ENCODE data around the gene ARHGEF7.

ARHGEF7 gene

DNA sequence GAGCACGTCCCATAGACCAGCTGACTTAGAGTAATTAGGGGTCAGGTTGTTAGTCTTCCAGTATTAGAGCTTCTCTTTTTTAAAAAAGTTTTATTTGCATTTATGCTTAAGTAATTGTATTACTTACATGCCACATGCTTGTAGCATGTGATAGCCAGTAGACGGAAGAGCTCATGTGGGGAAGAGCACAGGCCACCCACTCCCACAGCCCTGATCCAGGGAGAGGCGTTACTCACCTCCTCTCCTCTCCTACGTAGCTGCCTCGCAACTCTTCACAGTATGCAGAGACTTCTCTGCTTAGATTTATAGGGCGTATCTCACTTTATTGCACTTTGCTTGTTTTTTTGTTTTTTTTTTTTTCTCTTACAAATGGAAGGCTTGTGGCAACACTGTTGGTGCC lies 110.1 kb downstream of the ARHGEF7 start:
- DNase-seq (ENCODE audit: low read depth): no peak

DNA sequence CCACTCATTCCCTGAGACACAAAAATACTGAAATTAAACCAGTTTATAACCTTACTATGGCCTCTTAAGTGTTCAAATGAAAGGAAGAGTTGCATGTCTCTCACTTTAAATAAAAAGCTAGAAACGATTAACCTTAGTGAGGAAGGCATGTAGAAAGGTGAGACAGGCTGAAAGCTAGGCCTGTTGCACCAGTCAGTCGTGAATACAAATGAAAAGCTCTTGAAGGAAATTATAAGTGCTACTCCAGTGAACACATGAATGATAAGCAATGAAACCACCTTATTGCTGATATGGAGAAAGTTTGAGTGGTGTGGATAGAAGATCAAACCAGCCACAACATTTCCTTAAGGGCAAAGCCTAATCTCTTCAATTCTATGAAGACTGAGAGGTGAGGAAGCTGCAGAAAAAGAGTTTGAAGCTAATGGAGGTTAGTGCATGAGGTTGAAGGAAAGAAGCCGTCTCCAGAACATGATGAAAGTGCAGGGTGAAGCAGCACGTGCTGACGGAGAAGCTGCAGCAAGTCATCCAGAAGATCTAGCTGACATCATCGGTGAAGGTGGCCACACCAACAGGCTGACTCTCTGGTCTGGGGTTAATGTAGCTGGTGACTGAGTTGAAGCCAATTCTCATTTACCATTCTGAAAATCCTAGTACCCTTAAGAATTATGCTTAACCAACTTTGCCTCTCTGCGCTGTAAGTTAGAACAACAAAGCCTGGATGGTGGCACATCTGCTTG lies 110.9 kb downstream of the ARHGEF7 start:
- DNase-seq (ENCODE audit: low read depth): no peak

DNA sequence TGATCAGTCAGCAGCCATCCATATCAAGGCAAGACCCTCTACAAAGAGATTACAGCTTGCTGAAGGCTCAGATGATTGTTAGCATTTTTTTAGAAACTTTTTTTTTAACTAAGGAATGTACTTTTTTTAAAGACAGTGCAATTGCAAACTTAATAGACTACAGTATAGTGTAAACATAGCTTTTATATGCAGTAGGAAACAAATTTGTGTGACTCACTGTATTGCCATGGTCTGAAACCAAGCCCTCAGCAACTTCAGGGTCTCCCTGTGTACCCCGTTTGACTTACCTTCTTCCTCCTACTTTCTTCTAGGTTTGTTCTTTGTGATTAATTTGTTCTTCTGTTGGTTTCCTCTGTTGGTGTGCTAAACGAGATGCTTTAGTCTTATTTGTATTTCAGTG lies 112.3 kb downstream of the ARHGEF7 start:
- no peak for DNase-seq (ENCODE audit: low read depth)

DNA sequence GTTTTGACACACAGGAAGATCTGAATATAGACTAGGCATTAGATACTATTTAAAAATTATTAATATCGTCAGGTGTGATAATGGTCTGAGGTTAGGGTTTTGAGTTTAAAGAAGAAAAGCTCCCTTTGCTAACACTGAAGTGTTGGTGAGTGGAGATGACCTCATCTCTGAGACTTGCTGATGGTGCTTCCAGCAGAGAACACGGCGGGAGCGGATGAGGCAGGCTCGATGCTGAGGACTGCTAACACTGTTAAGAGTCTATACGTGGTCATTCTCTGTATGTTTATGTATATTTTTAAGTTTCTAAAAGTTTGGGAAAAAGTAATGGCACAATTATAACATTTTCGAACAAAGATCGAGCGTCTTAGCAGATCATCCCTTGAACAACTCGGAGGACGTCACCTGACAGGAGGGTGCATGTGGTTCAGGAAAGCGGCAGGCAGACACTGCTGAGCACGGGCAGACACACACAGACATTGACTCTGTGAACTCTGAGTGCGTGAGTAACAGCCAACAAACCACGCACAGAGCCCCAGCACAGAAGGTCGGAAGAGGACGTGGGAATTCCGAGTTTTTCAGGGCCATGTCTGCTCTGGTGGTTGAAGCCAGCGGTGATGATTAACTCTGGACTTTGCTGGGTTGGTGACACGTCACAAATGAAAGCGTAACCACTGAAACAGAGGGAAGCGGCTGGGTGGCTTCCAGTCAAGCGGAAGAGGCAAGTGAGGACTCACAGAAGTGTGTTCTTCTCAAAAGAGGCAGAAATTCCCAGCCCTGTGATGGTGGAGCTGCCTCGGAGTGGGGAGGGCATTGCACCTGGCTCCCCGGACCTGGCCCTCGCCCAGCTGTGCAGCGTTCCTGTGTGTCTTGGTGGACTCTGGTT lies 113.4 kb downstream of the ARHGEF7 start:
- DNase-seq (ENCODE audit: low read depth): no peak

DNA sequence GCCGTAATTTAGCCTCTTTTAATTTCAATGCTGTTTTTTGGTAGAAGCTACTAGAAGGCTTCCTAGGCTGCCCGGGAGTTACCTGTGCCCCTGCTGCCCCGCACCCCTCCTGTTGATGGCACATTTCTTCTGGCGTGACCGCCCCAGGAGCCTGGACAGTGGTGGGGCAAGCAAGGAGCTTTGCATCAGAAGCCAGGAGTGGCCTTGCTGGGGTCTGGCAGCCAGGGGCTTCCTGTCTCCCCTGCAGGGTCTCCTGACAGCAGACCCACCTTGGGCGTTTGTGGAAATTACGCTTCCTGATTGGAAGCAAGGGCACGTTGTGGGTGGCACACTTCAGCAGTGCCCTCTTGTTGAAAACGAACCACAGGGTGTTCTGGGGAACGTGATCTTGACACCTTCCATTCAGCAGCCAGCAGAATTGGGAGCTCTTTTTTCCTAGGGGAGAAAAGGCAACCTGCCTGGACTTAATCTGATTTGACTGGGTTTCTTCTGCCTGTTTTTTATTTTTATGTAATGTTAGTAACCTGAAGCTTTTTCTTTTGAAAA lies 115.3 kb downstream of the ARHGEF7 start:
- DNase-seq (ENCODE audit: low read depth): no peak

DNA sequence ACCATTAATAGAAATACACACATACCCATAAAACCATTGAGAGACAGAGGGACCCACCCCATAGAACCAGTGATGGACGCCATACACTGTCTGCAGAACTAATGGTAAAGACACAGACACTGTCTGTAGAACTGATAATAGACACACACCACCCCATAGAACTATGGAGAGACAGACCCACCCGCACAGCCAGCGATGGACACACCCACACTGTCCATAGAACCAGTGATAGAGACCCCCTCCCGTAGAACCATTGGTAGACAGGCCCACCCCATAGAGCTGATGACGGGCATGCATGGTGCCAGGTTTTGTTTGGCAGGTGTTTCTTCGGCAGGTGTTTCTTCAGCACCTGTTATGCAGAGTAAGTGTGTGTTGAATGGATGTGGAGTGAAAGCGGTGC lies 117.1 kb downstream of the ARHGEF7 start:
- DNase-seq (ENCODE audit: low read depth): no peak

DNA sequence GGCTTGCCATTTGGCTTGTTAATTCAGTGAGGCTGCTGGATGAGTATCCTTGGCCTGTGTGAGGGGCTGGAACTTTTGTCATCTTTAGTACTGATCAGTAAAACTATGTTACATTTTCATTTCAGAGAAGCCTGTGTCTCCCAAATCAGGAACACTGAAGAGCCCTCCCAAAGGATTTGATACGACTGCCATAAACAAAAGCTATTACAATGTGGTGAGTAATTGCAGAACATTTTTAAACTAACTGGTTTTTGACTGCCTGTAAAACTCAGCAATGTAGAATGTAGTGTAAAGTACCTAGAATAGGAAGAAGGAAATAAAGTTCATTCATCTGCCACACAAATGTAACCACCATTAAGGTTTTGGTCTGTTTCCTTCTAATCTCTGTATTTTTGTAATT lies 118.0 kb downstream of the ARHGEF7 start:
- no peak for DNase-seq (ENCODE audit: low read depth)

DNA sequence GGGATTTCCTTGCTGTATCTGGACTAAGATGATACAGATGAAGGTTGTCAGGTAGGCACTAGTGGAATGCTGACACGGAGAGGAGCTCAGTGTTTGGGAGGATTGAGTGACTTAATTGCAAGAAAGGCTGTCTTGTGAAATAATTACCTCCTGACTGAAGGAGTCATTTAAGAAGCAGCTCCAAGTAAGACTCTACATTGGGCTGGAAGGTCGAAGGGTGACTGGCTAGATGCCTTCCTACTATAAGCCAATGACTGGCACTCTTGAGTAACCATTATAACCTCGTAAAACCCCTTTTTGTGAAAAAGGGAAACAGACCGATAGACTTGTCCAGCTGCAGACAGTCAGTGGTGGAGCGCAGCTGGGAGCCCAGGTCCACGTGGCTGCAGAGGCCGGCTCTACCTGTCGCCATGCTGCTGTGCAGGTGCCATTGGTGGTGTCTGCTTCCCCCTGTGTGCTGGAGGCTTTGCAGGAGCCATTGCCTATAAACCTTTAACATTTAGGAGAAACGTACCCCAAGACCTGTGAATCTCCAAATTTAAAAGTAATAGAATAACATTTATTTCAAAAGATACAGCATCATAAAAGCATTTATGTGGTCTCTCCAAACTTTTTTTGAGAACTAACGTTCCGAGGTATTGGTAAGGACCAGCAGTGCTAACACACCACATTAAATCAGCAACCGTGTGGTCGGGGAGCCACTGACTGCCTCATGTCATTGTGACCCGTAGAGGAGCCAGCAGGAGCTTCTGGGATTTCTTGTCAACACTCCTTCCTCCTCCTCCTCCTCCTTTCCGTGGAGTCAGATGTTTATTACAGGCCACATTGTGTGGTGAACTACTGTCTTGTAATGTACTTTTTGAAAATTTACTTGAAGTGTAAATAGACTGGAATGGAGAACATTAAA lies 124.9 kb downstream of the ARHGEF7 start:
- DNase-seq (ENCODE audit: low read depth): no peak

DNA sequence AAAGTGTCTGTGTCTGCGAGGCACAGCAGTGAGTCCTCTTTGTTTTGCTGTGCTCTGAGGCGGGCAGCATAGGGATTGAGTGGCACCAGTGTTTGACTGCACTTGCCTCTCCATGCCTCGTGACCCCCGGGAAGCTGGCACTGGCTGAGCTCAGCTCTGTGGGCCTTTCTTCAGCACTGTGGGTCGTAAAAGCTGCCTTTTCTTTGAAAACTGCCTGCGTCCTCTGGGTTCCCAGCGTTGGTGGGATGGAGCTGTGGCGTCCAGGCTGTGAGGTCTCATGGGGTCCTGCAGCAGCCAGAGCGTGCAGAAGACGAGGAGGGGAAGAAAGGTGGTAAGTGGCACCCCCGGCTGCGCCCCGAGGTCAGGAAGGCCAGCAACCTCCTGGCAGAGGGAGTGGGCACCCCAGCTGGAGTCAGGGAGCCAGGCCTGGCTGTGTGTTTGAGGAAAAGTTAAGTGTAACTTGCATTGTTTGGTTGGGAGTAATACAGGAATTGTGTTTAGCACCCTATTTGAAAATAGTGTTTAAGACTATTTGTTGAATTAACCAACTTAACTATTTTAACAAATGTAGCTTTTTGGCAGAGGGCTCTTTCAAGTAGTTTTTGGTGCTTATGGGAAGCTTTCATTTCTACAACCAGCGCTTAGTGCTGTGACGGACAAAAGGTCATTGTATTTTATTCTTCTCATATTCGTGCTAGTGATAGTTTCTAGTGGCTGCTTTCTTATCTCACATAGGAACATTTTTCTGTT lies 126.1 kb downstream of the ARHGEF7 start:
- no peak for DNase-seq (ENCODE audit: low read depth)

DNA sequence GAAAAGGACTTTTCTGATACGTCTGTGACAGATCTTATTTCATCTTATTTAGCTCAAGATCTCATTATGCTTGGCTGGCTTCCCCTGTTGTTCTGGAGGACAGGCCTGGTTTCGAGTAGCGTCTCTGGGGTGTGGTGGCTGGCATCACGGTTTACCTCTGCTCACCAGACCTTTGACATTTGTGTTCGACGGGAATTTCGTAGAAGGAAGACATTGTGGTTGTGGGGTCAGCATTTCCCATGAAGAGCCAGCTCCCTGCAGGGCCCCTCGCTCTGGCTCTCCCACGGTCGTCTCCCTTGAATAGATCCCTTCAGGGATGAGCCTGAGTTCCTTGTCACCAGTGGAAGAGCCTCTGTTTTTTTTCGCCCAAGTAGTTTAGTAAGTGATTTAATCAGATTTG lies 126.8 kb downstream of the ARHGEF7 start:
- DNase-seq (ENCODE audit: low read depth): no peak

DNA sequence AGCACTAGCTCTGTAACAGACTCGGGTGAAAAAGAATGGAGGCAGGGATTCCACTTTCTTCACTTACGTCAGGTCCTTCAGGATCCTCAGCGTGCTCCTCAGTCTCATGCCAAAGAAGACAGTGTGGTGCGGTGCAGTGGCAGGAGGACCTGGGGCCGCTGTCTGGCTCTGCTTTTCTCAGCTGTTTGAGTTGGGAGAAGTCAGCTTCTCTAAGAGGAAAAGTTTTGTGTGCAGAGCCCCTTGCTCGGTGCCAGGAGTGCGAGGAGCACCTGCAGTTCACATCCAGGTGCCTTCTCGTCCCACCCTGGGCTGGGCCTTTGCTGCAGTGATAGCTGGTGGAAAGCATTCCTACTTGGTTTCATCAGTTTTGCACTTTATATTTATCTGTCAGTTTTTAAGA lies 127.5 kb downstream of the ARHGEF7 start:
- no peak for DNase-seq (ENCODE audit: low read depth)

DNA sequence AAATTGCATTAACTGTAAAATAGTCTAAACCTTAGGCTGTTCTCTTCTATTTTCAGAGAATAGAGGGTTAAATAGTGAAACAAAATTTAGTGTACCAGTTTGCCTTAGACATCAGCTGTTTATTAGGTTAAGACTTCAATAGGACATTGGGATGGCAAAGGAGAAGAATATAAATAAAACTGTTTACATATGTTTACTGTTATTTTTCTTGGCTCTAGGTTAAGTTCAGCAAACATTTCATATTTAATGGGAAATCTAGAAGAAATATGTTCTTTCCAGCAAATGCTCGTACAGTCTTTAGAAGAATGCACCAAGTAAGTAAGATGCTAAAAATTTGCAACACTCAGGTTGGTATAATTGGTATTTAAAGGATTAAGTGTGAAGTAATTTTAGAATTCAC lies 128.9 kb downstream of the ARHGEF7 start:
- DNase-seq (ENCODE audit: low read depth): no peak

DNA sequence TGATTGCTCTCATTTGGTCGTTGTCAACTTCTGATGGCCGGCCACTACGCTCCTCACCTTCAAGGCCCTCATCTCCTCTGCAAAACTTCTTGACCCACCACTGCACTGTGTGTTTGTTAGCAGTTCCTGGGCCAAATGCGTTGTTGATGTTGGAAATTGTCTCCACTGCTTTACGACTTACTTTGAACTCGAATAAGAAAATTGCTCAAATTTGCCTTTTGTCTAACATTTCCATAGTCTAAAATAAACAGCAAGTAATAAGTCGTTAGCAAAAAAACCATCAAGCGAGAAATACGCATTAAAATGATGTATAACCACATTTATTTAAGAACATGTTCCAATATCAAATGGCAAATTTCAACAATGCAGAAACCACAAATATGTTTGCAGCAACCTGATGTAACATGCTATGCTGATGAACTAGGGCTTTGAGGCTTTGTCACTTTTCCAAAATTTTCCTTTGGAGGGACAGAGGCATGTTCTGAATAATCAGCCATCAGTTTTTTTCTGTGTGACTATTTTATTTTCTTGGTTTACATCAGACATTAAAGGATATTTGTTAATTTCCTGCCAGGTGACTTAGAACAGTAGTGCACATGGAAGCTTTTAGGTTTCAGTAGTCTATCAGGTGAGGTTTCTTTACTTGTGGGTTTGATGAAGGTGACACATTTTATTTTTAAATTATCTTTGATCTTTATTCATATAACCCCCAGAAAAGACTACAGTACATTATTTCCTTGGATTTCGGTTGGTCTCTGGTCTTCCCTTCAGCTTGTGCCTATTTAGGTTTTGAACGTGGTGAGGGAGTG lies 130.7 kb downstream of the ARHGEF7 start:
- DNase-seq (ENCODE audit: low read depth): no peak

DNA sequence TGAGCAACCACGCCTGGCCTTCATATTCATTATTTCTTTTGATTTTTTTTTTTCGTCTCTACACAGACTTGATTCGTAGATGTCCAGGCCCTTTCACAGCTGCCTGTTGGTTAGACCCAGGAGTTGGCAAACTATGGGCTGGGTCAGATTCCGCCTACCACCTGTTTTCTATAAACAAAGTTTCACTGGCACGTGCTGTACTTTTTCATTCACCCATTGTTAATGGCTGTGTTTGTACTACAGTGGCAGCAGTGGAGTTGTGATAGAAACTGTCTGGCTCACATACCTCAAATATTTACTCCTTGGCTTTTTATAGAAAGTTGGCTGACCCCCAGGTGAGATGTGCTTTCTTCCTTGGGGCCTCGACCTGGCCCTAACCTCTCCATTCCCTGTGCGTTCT lies 132.4 kb downstream of the ARHGEF7 start:
- DNase-seq (ENCODE audit: low read depth): no peak

DNA sequence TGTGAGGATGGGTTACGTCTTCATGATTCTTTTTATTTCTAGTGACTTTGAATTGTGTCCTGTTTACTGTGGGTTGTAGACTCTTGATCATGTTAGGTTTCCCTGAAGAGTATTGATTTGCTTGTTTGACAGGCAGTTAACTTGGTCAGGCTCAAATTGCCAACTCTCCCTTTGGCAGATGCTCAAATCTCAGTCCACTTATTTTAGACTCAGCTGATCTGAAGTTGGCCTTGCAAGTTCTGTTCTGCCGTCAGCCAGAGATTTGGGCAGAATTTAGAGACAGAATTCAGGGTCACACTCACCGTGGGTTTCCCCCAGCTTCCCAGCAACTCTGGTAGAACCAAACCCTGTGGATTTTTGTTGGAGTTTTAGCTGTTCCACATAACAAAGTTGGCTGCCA lies 133.7 kb downstream of the ARHGEF7 start:
- DNase-seq (ENCODE audit: low read depth): no peak

DNA sequence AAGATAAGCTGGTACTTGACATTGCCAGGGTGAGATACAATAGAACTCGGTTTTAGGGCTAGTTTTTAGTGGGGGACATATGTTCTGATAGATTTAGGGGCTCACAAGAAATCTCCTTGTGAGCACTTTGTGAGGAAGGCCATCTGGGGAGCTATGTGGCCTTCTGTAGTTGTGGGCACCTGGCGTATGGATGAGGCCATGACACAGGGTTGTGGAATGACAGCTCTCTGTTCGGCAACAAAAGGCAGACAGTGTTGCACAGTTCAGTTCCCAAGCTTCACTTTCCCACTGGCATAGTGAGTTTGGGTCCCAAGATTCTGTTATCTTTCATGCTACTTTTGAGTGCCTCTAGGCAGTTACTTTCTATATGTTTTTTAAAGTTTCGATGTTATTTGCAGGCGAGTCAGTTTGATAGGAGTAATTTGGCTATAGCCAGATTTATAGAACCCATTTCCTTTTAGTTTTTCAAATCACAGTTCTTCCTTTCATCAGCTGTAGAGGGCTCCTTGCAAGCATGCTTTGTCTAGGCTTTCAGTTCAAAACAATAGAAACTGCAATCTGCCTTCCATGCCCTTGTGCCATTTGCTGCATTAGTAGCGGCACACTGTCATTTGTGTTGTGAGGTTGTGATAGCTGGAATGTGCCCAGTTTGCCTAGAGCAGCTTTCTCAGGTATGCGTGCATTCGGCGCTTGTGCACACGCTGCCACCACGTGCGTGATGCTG lies 134.7 kb downstream of the ARHGEF7 start:
- no peak for DNase-seq (ENCODE audit: low read depth)

DNA sequence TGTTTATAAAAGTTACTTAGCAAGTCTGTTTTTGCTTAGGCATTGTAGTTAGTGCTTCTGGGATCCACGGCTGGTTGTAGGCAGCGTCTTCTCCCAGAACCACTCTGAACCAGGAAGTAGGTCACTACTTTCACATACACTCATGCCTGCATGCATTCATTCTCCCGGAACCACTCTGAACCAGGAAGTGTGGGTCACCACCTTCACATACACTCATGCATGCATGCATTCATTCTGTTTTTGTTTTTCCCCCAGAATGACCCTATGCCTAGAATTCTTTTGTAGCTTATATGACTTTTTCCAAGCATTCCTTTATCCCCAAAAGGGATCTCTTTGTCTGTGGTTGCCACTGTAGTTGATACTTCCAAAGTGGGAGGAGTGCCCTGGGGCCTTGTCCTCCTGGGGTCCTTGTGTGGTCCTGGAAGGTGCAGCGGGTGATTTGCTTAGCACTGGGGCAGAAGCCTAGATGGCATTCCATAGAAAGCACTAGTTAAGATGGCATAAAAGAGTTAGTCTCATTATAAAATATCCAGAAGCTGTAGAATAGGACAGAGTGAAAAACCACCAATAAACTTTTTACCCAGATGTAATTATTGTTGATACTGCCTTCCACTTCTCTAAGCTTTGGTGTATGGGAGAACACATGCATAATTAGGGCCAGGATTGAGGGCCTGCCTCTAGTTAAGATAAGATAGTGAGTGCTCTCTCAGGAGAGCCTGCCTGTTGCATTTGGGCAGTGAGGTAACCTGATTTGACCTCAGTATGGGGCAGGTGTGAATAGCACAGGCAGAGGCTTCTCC lies 136.7 kb downstream of the ARHGEF7 start:
- no peak for DNase-seq (ENCODE audit: low read depth)

DNA sequence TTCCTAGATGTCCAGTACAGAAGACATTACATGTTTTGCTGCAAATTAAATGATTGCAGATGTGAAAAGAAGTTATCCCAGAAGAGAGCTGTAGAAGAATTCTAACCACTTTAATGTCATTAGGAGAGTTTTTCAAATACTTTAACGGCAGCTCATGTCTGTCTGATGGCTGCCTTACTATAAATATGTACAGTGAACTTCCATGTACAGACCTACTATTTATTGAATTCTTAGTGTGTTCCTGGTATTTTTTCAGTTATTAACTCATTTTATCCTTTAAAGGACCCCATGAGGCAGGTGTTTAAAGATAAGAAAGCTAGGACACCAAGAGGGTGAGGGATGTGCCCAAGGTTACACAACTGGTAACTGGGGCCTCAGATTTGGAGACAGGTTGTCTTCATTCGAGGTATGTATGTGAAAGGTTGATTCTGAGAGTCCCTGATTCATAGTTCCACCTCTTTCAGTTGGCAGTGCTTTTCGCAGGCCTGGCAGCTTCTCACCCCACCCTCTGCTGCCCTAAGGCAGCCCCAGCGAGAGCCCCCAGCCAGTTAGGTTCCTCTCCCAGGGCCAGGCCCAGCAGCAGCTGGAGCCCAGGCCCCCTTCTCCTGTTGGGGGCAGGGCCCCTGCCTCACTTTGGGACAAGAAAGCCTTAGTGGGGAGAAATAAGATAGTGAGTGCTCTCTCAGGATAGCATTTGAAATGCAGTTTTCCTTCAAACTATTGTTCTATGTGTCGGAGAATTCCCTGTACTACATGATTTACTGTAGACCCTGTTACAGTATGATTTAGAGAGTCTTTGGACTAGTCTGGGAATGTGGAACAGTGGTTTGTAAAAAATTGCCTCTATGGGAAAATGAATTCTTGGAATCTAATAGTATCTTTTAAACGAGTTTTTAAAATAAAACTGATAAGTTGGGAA lies 137.6 kb downstream of the ARHGEF7 start:
- DNase-seq (ENCODE audit: low read depth): no peak

All from T-helper 22 cell (primary cell).